ENCODE results near the gene ADGRF4. TPM values are rescaled to one million over a fixed set of nuclear protein-coding genes. Genes with fewer than 3 reads are reported as not detected.

The ADGRF4 gene
- total and polyA plus RNA-seq, 2 of the 8 experiments (the other 6 are each of a cell fraction or from before 2014, with no cell fraction given), result 0.02 TPM; not detected in 1

DNA sequence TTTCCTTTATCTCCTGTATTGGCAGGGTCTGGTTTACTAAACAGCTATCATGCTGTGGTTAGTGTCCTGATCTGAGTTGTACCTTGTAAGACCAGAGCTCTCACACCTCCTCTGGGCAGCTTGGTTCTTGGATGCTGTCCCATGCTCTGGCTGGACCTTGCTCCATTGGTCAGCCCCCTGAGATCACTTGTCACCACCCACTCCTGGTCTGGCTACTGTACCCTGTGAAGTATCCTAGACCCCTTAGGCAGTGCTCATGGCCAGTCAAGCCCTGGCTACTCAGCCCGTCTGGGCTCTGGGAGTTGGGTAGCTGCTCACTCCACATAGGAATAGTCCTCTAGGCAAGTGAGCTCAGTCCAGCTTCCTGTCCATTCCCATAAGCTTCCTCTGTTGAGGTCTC, 31.1 kb downstream of the ADGRF4 start:
- Histone ChIP-seq H4K91ac (replicated peaks; ENCODE audit: insufficient read length, low read length) (no peak overlapping the region), H4K5ac (ENCODE audit: insufficient read length, low read depth, low read length) (no peak overlapping the region), H2AFZ (ENCODE audit: low read length) (no peak overlapping the region), H3K27ac (ENCODE audit: low read depth, low read length) (no peak overlapping the region), H3K4me1 (replicated peaks in 1 of 4; ENCODE audit: control insufficient read depth in 3 of 4, insufficient read depth in 4 of 4, low read length in 3 of 4) (peaks cover 0 to 6% (median 3%) of the 10 kb centered on the region in 4 experiments; a peak in 6 of 7 replicates), H3K23ac (ENCODE audit: insufficient read length) (no peak overlapping the region), H2BK15ac (ENCODE audit: low read length) (no peak overlapping the region), H4K8ac (ENCODE audit: extremely low read depth, insufficient read depth, low read length) (no peak overlapping the region), H3K79me1 (ENCODE audit: low read depth, low read length) (no peaks in the 10 kb centered on the region), H2BK5ac (ENCODE audit: low read depth, low read length) (no peak overlapping the region), H2BK20ac (ENCODE audit: low read length) (no peak overlapping the region), H2AK5ac (ENCODE audit: low read depth, low read length) (no peak overlapping the region), H3K14ac (ENCODE audit: insufficient read length) (no peak overlapping the region), H2BK12ac (ENCODE audit: low read depth, low read length) (no peak overlapping the region), H3K56ac (replicated peaks; ENCODE audit: insufficient read length, low read depth, low read length) (no peak overlapping the region), H3K18ac (ENCODE audit: extremely low read depth, low read length) (no peak overlapping the region), H4K20me1 (replicated peaks in 1 of 2; ENCODE audit: control insufficient read depth in 1 of 2, insufficient read depth in 2 of 2, low read length in 2 of 2) (no peaks in the 10 kb centered on the region), H3K79me2 (ENCODE audit: control insufficient read depth in 1 of 2, insufficient read depth in 2 of 2, low read length in 2 of 2) (no peaks in the 10 kb centered on the region), H3K27me3 (replicated peaks in 1 of 4; ENCODE audit: control insufficient read depth in 3 of 4, extremely low read depth in 1 of 4, insufficient read depth in 3 of 4, low read length in 3 of 4) (no peaks in the 10 kb centered on the region), H3K23me2 (ENCODE audit: low read depth, low read length) (no peaks in the 10 kb centered on the region), H3K9ac (replicated peaks in 1 of 4; ENCODE audit: extremely low read depth in 1 of 4, low read depth in 3 of 4, low read length in 3 of 4) (no peak overlapping the region), H3K9me3 (ENCODE audit: insufficient read depth in 2 of 2, low read depth in 1 of 2, low read length in 1 of 2) (no peaks in the 10 kb centered on the region), H2BK120ac (replicated peaks; ENCODE audit: low read depth, low read length) (no peak overlapping the region), H3K4me2 (ENCODE audit: insufficient read depth in 1 of 2, low read depth in 2 of 2, low read length in 2 of 2) (no peak overlapping the region), H3K4me3 (ENCODE audit: extremely low read depth in 1 of 4, insufficient read depth in 2 of 4, low read depth in 3 of 4, low read length in 4 of 4) (no peak overlapping the region), H3K4ac (replicated peaks; ENCODE audit: insufficient read length, low read depth, low read length) (no peak overlapping the region), H3K36me3 (ENCODE audit: control insufficient read depth in 2 of 4, insufficient read depth in 4 of 4, low read length in 3 of 4) (no peaks in the 10 kb centered on the region)
- ChIA-PET CTCF (ENCODE audit: partially characterized antibody) (interaction anchor here (0.6 to 1.8 kb wide), 6 partner anchors 9 to 316 kb away, joined by 3 to 4 read pairs (median 4); no protein-coding TSS in a partner anchor), POLR2A (ENCODE audit: partially characterized antibody) (no interaction called here)
- FAIRE-seq, result no peak
- DNase-seq (ENCODE audit: low read depth in 1 of 2, low spot score in 2 of 2), result no peak
- 71% methylated on average over 1 of the region's 1 CpG; no CpG with 5 or more reads in 1 of the 2 experiments for WGBS, 2 experiments (ENCODE audit: extremely low coverage in 1 of 2, insufficient coverage in 1 of 2, insufficient read length in 1 of 2, insufficient replicate concordance in 2 of 2, low coverage in 1 of 2, low lambda C conversion rate in 2 of 2, missing lambda C conversion rate in 1 of 2)
- no peak for TF ChIP-seq PHF8 (conservative IDR thresholded peaks at IDR 0.05; ENCODE audit: low read depth, low read length)
- TF ChIP-seq SAP30 (IDR thresholded peaks at IDR 0.05; ENCODE audit: insufficient read depth, insufficient replicate concordance, low read length), result no peak

Data from H1 (cell line).